Vagina (tissue), 2 donors: ENCODE results near the gene PCGF3.
"Not testable (repeated sequence)": the region's sequence is repeated elsewhere in the genome, so short reads cannot be mapped to it uniquely, and the experiment has no call there.

Experiments used
- CTCF ChIP-seq, 3 experiments: fragments of 450-650 bp in 2 of 3; fragments of 200-600 bp in 1 of 3; sonication (generic) in 1 of 3; IDR thresholded peaks; one replicate each; pipeline ENCODE4 v1.5.1; 2017 to 2019; ENCODE audit warnings: antibody characterized with exemption in 3 of 3, mild to moderate bottlenecking in 2 of 3, moderate library complexity in 2 of 3
- POLR2A ChIP-seq, 2 donors: fragments of 450-650 bp; IDR thresholded peaks; one replicate each; pipeline ENCODE4 v1.6.1; 2017; ENCODE audit warnings: antibody characterized with exemption in 2 of 2, mild to moderate bottlenecking in 2 of 2, moderate library complexity in 2 of 2
- POLR2AphosphoS5 ChIP-seq, 2 donors: sonication (generic); formaldehyde crosslinking; IDR thresholded peaks; one replicate each; pipeline ENCODE4 v1.9.0; 2017; ENCODE audit warnings: antibody characterized with exemption in 2 of 2, mild to moderate bottlenecking in 2 of 2, low read depth in 1 of 2; ENCODE audit not compliant: insufficient read depth in 1 of 2

- TF ChIP-seq CTCF (IDR thresholded peaks at IDR 0.05); POLR2A (IDR thresholded peaks at IDR 0.05); POLR2AphosphoS5 (IDR thresholded peaks at IDR 0.05; ENCODE audit: insufficient read depth in 1 of 2, low read depth in 1 of 2): not testable (repeated sequence)
Measured at GRCh38 chr4:731954-732353, 26.3 kb downstream of the PCGF3 start.
